K562 (cell line): ENCODE results near the gene ABCC1. TPM values are rescaled to one million over a fixed set of nuclear protein-coding genes. Genes with fewer than 3 reads are reported as not detected.

Experiments
- ATAC-seq: fragments of 200-7000 bp; cut with Tn5 transposase; 3 replicates; pipeline ENCODE4 v1.9.1; 2020; ENCODE audit warnings: moderate library complexity
- BruUV-seq: library from RNA; stranded (reverse); fragments of 400-500 nt; replicated peaks from 2 replicates; lab custom pipeline; 2021; lab: Mats Ljungman, UMichigan
- CTCF ChIA-PET: fragments of 300-600 bp; formaldehyde crosslinking; extraction: SDS; loops from one replicate; lab custom pipeline; 2021; ENCODE audit warnings: low intra/inter-chr PET ratio; lab: Yijun Ruan, JAX
- POLR2A ChIA-PET: fragments of 300-600, 350-650 bp; sonication (Branson Sonifier 250); formaldehyde crosslinking; extraction: SDS; loops from one replicate; lab custom pipeline; 2021; ENCODE audit warnings: antibody characterized with exemption, inconsistent platforms; lab: Yijun Ruan, JAX
- DNase-seq, 4 experiments: peaks; one replicate each; pipeline versions ENCODE4 v3.0.0 to v3.0.0-alpha.2; 2011 to 2018; ENCODE audit warnings: low spot score in 3 of 4, mixed read lengths in 3 of 4; ENCODE audit errors: extremely low read depth in 1 of 4
- FAIRE-seq: peaks from 2 replicates; lab custom pipeline; 2011; peaks lifted over from hg19 to GRCh38; lab: Jason Lieb, UNC
- H2AFZ ChIP-seq: 2 replicates; pipeline ENCODE4 v1.6.0; 2011; ENCODE audit warnings: low read depth, low read length, control low read depth, inconsistent platforms
- H3K27ac ChIP-seq: fragments of 200-600 bp; 3 replicates; pipeline ENCODE4 v1.8.0; 2011; ENCODE audit warnings: low read depth, mild to moderate bottlenecking, control low read depth, inconsistent platforms, low read length, moderate library complexity, mixed read lengths; ENCODE audit errors: extremely low read depth
- H3K27me3 ChIP-seq, 2 experiments: fragments of 300-600 bp in 1 of 2; 2 replicates in 1 of 2; 3 replicates in 1 of 2; pipeline versions ENCODE4 v1.6.0 to v1.8.0; 2011; ENCODE audit warnings: inconsistent platforms in 2 of 2, low read length in 2 of 2, mild to moderate bottlenecking in 1 of 2, mixed read lengths in 1 of 2, moderate library complexity in 1 of 2; ENCODE audit not compliant: control insufficient read depth in 2 of 2, insufficient read depth in 2 of 2
- H3K36me3 ChIP-seq: fragments of 300-600 bp; 3 replicates; pipeline ENCODE4 v1.8.0; 2011; ENCODE audit warnings: mild to moderate bottlenecking, low read length, inconsistent platforms; ENCODE audit not compliant: control insufficient read depth, insufficient read depth
- H3K4me1 ChIP-seq, 2 experiments: fragments of 200-600 bp in 1 of 2; replicated peaks in 1 of 2; 2 replicates in 1 of 2; 3 replicates in 1 of 2; pipeline versions ENCODE4 v1.5.1 to v1.8.0; 2011; ENCODE audit warnings: inconsistent platforms in 2 of 2, low read length in 2 of 2, mild to moderate bottlenecking in 1 of 2, mixed read lengths in 1 of 2, moderate library complexity in 1 of 2; ENCODE audit not compliant: control insufficient read depth in 2 of 2, insufficient read depth in 2 of 2
- H3K4me2 ChIP-seq: 2 replicates; pipeline ENCODE4 v1.6.1; 2011; ENCODE audit warnings: low read length, control low read depth, inconsistent platforms, mixed read lengths; ENCODE audit not compliant: insufficient read depth
- H3K4me3 ChIP-seq: fragments of 200-600 bp; sonication (generic), shearing (Covaris generic); 2 replicates; pipeline ENCODE4 v1.5.1; 2016; ENCODE audit warnings: control low read depth, inconsistent platforms
- H3K79me2 ChIP-seq: fragments of 200-600 bp; 3 replicates; pipeline ENCODE4 v1.8.0; 2011; ENCODE audit warnings: low read length, inconsistent platforms; ENCODE audit not compliant: control insufficient read depth, insufficient read depth
- H3K9ac ChIP-seq, 2 experiments: 2 replicates each; pipeline versions ENCODE4 v1.6.0 to v1.6.1; 2011; ENCODE audit warnings: low read depth in 2 of 2, low read length in 2 of 2, control low read depth in 1 of 2, inconsistent platforms in 1 of 2, mild to moderate bottlenecking in 1 of 2, mixed read lengths in 1 of 2; ENCODE audit not compliant: insufficient read depth in 1 of 2
- H3K9me1 ChIP-seq: one replicate; pipeline ENCODE4 v1.6.0; 2011; ENCODE audit warnings: inconsistent platforms, mild to moderate bottlenecking, low read length, moderate library complexity; ENCODE audit not compliant: control insufficient read depth, insufficient read depth
- H3K9me3 ChIP-seq: replicated peaks from 2 replicates; pipeline ENCODE4 v1.5.1; 2011; ENCODE audit warnings: low read depth, low read length, inconsistent platforms; ENCODE audit not compliant: control insufficient read depth, insufficient read depth
- H4K20me1 ChIP-seq: replicated peaks from 2 replicates; pipeline ENCODE4 v1.6.1; 2011; ENCODE audit warnings: low read length, inconsistent platforms, mixed read lengths; ENCODE audit not compliant: control insufficient read depth, insufficient read depth
- BCOR ChIP-seq: fragments of 450-650 bp; IDR thresholded peaks from 2 replicates; pipeline ENCODE4 v1.6.1; 2016
- HMGN3 ChIP-seq: IDR thresholded peaks from 2 replicates; pipeline ENCODE4 v1.6.1; 2011; ENCODE audit warnings: borderline replicate concordance, low read depth, mild to moderate bottlenecking, mixed read lengths, low read length; ENCODE audit not compliant: insufficient read length; ENCODE audit errors: extremely low read depth
- MAFF ChIP-seq: IDR thresholded peaks from 2 replicates; pipeline ENCODE4 v1.6.1; 2012; ENCODE audit warnings: low read length, improper control_type of control experiment
- RBM25 ChIP-seq: fragments of 200-400 bp; formaldehyde crosslinking; IDR thresholded peaks from 2 replicates; pipeline ENCODE4 v1.6.1; 2018; ENCODE audit warnings: low read length, low read depth, moderate library complexity; ENCODE audit not compliant: severe bottlenecking
- TFAM ChIP-seq: fragments of 250-450 bp; sonication (Bioruptor Pico); conservative IDR thresholded peaks from 2 replicates; pipeline ENCODE4 v1.5.0; 2021; ENCODE audit warnings: mild to moderate bottlenecking, moderate library complexity
- ZNF316 ChIP-seq: fragments of 450-650 bp; IDR thresholded peaks from 2 replicates; pipeline ENCODE4 v1.6.1; 2016
- WGBS: fragments of 100-300 bp; shearing (Covaris generic); methylation state at CpG from one replicate; pipeline ENCODE4 v1.1.6; 2016; ENCODE audit warnings: low coverage, mixed read lengths; ENCODE audit not compliant: insufficient coverage; ENCODE audit errors: missing lambda C conversion rate; 5-methylcytosine and 5-hydroxymethylcytosine counted together
- in situ Hi-C: fragments of 300-500 bp; cut with MboI; formaldehyde crosslinking; loops from 4 replicates; pipeline ENCODE4 v1.15.0; 2018; ENCODE audit warnings: inconsistent platforms, mixed read lengths
- intact Hi-C: fragments of 100-400 bp; cut with micrococcal nuclease; formaldehyde crosslinking; loops from 2 replicates; pipeline ENCODE4 v1.14.2; 2022
- polyA plus RNA-seq, 8 experiments: library from polyadenylated mRNA; depleted of rRNA in 4 of 8; stranded (reverse) in 5 of 8; unstranded in 3 of 8; fragments of >200 nt; fragmentation: Nextera tagmentation in 2 of 8; fragmentation: Illumina TruSeq in 1 of 8; extraction: Ambion mirVana in 2 of 8; extraction: Trizol in 1 of 8; gene quantifications; 2 replicates each; pipeline versions ENCODE4 v1.2.1 to v1.2.3, GENCODE V29; 2011 to 2014; ENCODE audit warnings: inconsistent platforms in 1 of 8, missing spikeins in 1 of 8
- total RNA-seq, 7 experiments: library from RNA; depleted of rRNA in 6 of 7; stranded (reverse); fragments of >200 nt in 6 of 7; fragmentation: Illumina TruSeq in 2 of 7; extraction: Trizol in 2 of 7; gene quantifications; 2 replicates each; pipeline versions ENCODE4 v1.2.1 to v1.2.3, GENCODE V29; 2011 to 2021; ENCODE audit warnings: low replicate concordance in 1 of 7

The ABCC1 gene
- total and polyA plus RNA-seq, 9 of the 15 experiments (the other 6 are each of a cell fraction or from before 2014, with no cell fraction given) = 3.9 to 41.6 (median 10.0) TPM

- no peak for TF ChIP-seq TFAM (CRISPR knock-in tag)
Measured at GRCh38 chr16:16090238-16090637, 140.8 kb downstream of the ABCC1 start (continued).

GRCh38 chr16:16092925-16093627 lies 143.7 kb downstream of the ABCC1 start:
- no peaks in the 10 kb centered on the region for H3K79me2 ChIP-seq
- no peak for DNase-seq
- in situ Hi-C loops = no loop called here

More at GRCh38 chr16:16092925-16093627, 143.7 kb downstream of the ABCC1 start:
- Histone ChIP-seq H3K9me3 (no peaks in the 10 kb centered on the region), H2AFZ (no peak overlapping the region), H3K9ac (no peak overlapping the region), H3K4me1 (no peaks in the 10 kb centered on the region), H3K36me3 (peaks cover 75% of the 10 kb centered on the region; the same call in 2 of the 3 replicates), H3K9me1 (no peaks in the 10 kb centered on the region), H3K4me3 (no peak overlapping the region), H3K27me3 (no peaks in the 10 kb centered on the region), H3K4me2 (no peak overlapping the region), H3K27ac (no peak overlapping the region), H4K20me1 (no peaks in the 10 kb centered on the region)
- WGBS = 90% methylated on average over 8 of the region's 9 CpGs
- no TSS peak for BruUV-seq
- intact Hi-C loops = no loop called here
- TF ChIP-seq RBM25 (peak; percentile 59), BCOR (peak; percentile 61; the same call in 1 of the 2 replicates), HMGN3 (no peak), ZNF316 (peak; percentile 45), MAFF (0 out of 2 replicates have a peak, but pooled peaks have one; percentile 9)
- ATAC-seq (no peak), FAIRE-seq (peak; percentile 6)
- CTCF ChIA-PET = no interaction called here
- POLR2A ChIA-PET = no interaction called here
